ENCODE results near the gene CD55. TPM values are rescaled to one million over a fixed set of nuclear protein-coding genes. Genes with fewer than 3 reads are reported as not detected.

Gene CD55
- total and polyA plus RNA-seq, 2 of the 8 experiments (the other 6 are each of a cell fraction or from before 2014, with no cell fraction given) = 20.1 to 22.8 TPM

- ChIA-PET POLR2A (ENCODE audit: partially characterized antibody) (no interaction called here), CTCF (ENCODE audit: partially characterized antibody) (interaction anchor here (0.9 to 2.8 kb wide), 2 partner anchors 10 to 20 kb away, joined by 3 to 11 read pairs; no protein-coding TSS in a partner anchor)
- Histone ChIP-seq H2BK5ac (ENCODE audit: low read depth, low read length) (no peak overlapping the region), H3K4me2 (ENCODE audit: insufficient read depth in 1 of 2, low read depth in 2 of 2, low read length in 2 of 2) (no peak overlapping the region), H3K79me1 (ENCODE audit: low read depth, low read length) (no peaks in the 10 kb centered on the region), H2AK5ac (ENCODE audit: low read depth, low read length) (no peak overlapping the region), H4K5ac (ENCODE audit: insufficient read length, low read depth, low read length) (no peak overlapping the region), H3K23me2 (ENCODE audit: low read depth, low read length) (no peaks in the 10 kb centered on the region), H3K9me3 (ENCODE audit: insufficient read depth in 2 of 2, low read depth in 1 of 2, low read length in 1 of 2) (no peaks in the 10 kb centered on the region), H4K8ac (ENCODE audit: extremely low read depth, insufficient read depth, low read length) (no peak overlapping the region), H3K9ac (replicated peaks in 1 of 4; ENCODE audit: extremely low read depth in 1 of 4, low read depth in 3 of 4, low read length in 3 of 4) (no peak overlapping the region), H3K27me3 (replicated peaks in 1 of 4; ENCODE audit: control insufficient read depth in 3 of 4, extremely low read depth in 1 of 4, insufficient read depth in 3 of 4, low read length in 3 of 4) (no peaks in the 10 kb centered on the region), H3K36me3 (ENCODE audit: control insufficient read depth in 2 of 4, insufficient read depth in 4 of 4, low read length in 3 of 4) (no peaks in the 10 kb centered on the region), H3K14ac (ENCODE audit: insufficient read length) (no peak overlapping the region), H4K20me1 (replicated peaks in 1 of 2; ENCODE audit: control insufficient read depth in 1 of 2, insufficient read depth in 2 of 2, low read length in 2 of 2) (no peaks in the 10 kb centered on the region), H3K4ac (replicated peaks; ENCODE audit: insufficient read length, low read depth, low read length) (no peak overlapping the region), H3K23ac (ENCODE audit: insufficient read length) (no peak overlapping the region), H4K91ac (replicated peaks; ENCODE audit: insufficient read length, low read length) (no peak overlapping the region), H2BK15ac (ENCODE audit: low read length) (no peak overlapping the region), H3K4me3 (ENCODE audit: extremely low read depth in 1 of 4, insufficient read depth in 2 of 4, low read depth in 3 of 4, low read length in 4 of 4) (no peak overlapping the region), H3K27ac (ENCODE audit: low read depth, low read length) (no peak overlapping the region), H2AFZ (ENCODE audit: low read length) (no peak overlapping the region), H3K4me1 (replicated peaks in 1 of 4; ENCODE audit: control insufficient read depth in 3 of 4, insufficient read depth in 4 of 4, low read length in 3 of 4) (no peaks in the 10 kb centered on the region), H2BK120ac (replicated peaks; ENCODE audit: low read depth, low read length) (no peak overlapping the region), H2BK12ac (ENCODE audit: low read depth, low read length) (no peak overlapping the region), H3K18ac (ENCODE audit: extremely low read depth, low read length) (no peak overlapping the region), H3K79me2 (ENCODE audit: control insufficient read depth in 1 of 2, insufficient read depth in 2 of 2, low read length in 2 of 2) (no peaks in the 10 kb centered on the region), H3K56ac (replicated peaks; ENCODE audit: insufficient read length, low read depth, low read length) (no peak overlapping the region), H2BK20ac (ENCODE audit: low read length) (no peak overlapping the region)
- DNase-seq (ENCODE audit: low read depth in 1 of 2, low spot score in 2 of 2) (no peak), FAIRE-seq (no peak)
- TF ChIP-seq EGR1 (IDR thresholded peaks at IDR 0.05; ENCODE audit: borderline replicate concordance, low read depth, low read length) (no peak), POU5F1 (IDR thresholded peaks at IDR 0.05; ENCODE audit: low read depth, low read length) (no peak), SIX5 (IDR thresholded peaks at IDR 0.05; ENCODE audit: low read depth, low read length) (no peak), RFX5 (IDR thresholded peaks at IDR 0.05; ENCODE audit: borderline replicate concordance, low read depth, low read length) (no peak), MAX (IDR thresholded peaks at IDR 0.05) (no peak), TAF7 (optimal IDR thresholded peaks at IDR 0.05; ENCODE audit: borderline replicate concordance, low read depth, low read length) (no peak), YY1 (IDR thresholded peaks at IDR 0.05; ENCODE audit: low read depth, low read length) (no peak), FOSL1 (IDR thresholded peaks at IDR 0.05; ENCODE audit: insufficient read depth, low read depth, low read length) (no peak), RAD21 (IDR thresholded peaks at IDR 0.05 in 1 of 2, conservative IDR thresholded peaks at IDR 0.05 in 1 of 2; ENCODE audit: low read depth in 2 of 2, low read length in 2 of 2) (no peak)
- 100% methylated on average over 2 of the region's 2 CpGs; no CpG with 5 or more reads in 1 of the 2 experiments for WGBS, 2 experiments (ENCODE audit: extremely low coverage in 1 of 2, insufficient coverage in 1 of 2, insufficient read length in 1 of 2, insufficient replicate concordance in 2 of 2, low coverage in 1 of 2, low lambda C conversion rate in 2 of 2, missing lambda C conversion rate in 1 of 2)
Measured at GRCh38 chr1:207279652-207280051, 41.8 kb upstream of the CD55 start.
